ENCODE results near the gene ATG9A.

GRCh38 chr2:219249203-219249980 lies 20.0 kb upstream of the ATG9A start:
- TF ChIP-seq CTCF (IDR thresholded peaks at IDR 0.05; ENCODE audit: insufficient read depth, low read length, poor library complexity, severe bottlenecking) (no peak), EZH2phosphoT487 (conservative IDR thresholded peaks at IDR 0.05; ENCODE audit: low read length) (no peak)

Data from SU-DHL-6 (cell line).